ENCODE measurements around the gene FHDC1.

Gene FHDC1

DNA sequence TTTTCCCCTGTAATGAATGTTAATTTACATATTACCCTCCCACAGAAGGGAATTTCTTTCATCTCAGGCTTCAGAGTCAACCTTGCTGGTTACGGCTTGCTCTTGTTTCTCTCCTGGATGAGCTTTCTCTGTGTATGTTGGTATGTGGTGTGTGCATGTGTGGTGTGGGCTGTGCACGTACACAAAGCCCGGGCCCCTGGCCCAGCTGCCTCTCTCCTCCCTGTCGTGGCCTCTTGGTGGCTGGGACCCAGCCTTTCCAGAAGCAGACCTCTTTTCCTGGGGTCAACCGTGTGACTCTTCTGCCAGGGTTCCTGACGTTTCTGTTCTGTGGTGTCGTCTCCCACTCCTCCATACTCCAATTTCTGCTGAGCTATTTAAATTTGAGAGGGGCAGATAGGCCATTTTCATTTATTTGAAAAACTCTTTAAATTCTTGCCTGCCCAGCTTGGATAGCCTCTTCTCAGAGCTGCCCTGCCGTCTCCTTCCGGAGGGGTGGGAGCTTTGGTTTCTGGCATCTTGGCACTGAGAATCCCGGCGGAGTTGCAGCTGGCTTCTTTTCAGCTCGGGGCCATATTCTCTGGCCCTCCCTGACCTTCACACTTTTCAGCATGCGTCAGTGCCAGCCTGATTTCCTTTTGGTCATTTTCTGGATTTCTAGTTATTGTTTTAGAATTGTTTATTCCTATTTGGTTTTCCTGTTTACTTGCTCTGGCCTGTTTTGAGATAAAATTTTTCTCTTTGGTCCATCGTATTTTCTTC, 25.1 kb downstream of the FHDC1 start:
- no peak overlapping the region for H3K4me3 ChIP-seq (ENCODE audit: low read depth, low read length)
- no peak for TF ChIP-seq CTCF (IDR thresholded peaks at IDR 0.05; ENCODE audit: low read depth, low read length)
- in situ Hi-C loops (cut with HindIII; ENCODE audit: low sequenced_read_pairs), result no loop called here
- no peak for DNase-seq (ENCODE audit: low read depth, low spot score)

DNA sequence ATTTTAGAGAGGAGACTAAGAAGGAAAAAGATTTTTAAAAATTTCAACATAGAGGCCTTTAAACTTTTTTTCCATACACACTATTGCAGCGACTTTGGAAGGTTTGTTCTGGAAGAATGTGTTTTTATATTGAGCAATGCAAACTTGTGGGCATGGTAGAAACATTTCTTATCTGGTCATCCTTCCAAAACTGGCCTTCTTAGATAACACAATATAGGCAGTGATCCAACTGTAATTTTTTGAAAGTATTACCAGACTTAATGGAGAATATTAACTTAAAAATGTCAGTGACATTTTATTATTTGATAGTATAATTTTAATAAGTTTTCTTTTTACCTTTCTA, 25.6 kb downstream of the FHDC1 start:
- in situ Hi-C loops (cut with HindIII; ENCODE audit: low sequenced_read_pairs), result no loop called here
- no peak for DNase-seq (ENCODE audit: low read depth, low spot score)
- TF ChIP-seq CTCF (IDR thresholded peaks at IDR 0.05; ENCODE audit: low read depth, low read length), result no peak

GRCh38 chr4:152962150-152962549, 26.0 kb downstream of the FHDC1 start:
- in situ Hi-C loops (cut with HindIII; ENCODE audit: low sequenced_read_pairs), result no loop called here
- no peak overlapping the region for H3K4me3 ChIP-seq (ENCODE audit: low read depth, low read length)
- DNase-seq (ENCODE audit: low read depth, low spot score), result no peak
- TF ChIP-seq CTCF (IDR thresholded peaks at IDR 0.05; ENCODE audit: low read depth, low read length), result no peak

More for the DNA sequence above, 25.6 kb downstream of the FHDC1 start:
- no peak overlapping the region for H3K4me3 ChIP-seq (ENCODE audit: low read depth, low read length)

DNA sequence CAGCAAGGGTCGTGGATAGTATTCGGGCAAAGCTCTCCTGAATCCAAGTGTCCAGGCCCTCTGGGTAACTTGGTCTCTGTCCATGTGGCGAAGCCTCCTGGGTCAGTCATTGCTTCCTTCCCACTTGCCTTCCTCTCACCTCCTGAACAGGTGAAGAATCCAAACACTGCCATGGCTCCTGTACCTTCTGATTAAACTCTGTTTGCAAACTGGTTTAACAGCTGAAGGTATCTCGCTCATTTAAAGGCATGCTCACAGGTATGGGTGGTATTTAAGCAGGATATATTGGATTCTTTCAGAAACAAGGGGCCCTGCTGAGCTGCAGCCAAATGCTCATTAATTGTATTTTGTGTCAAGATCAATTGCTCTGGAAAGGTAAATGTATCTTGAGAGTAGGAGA, 28.2 kb downstream of the FHDC1 start:
- H3K4me3 ChIP-seq (ENCODE audit: low read depth, low read length), result no peak overlapping the region
- DNase-seq (ENCODE audit: low read depth, low spot score), result no peak
- TF ChIP-seq CTCF (IDR thresholded peaks at IDR 0.05; ENCODE audit: low read depth, low read length), result no peak
- in situ Hi-C loops (cut with HindIII; ENCODE audit: low sequenced_read_pairs), result no loop called here

- TF ChIP-seq CTCF (IDR thresholded peaks at IDR 0.05; ENCODE audit: low read depth, low read length), result no peak
- in situ Hi-C loops (cut with HindIII; ENCODE audit: low sequenced_read_pairs), result no loop called here
- no peak for DNase-seq (ENCODE audit: low read depth, low spot score)
- H3K4me3 ChIP-seq (ENCODE audit: low read depth, low read length), result no peak overlapping the region
Observed at GRCh38 chr4:152965611-152966010, 29.5 kb downstream of the FHDC1 start.

- no peak overlapping the region for H3K4me3 ChIP-seq (ENCODE audit: low read depth, low read length)
- in situ Hi-C loops (cut with HindIII; ENCODE audit: low sequenced_read_pairs), result no loop called here
- no peak for DNase-seq (ENCODE audit: low read depth, low spot score)
- no peak for TF ChIP-seq CTCF (IDR thresholded peaks at IDR 0.05; ENCODE audit: low read depth, low read length)
Observed at GRCh38 chr4:152967907-152968306, 31.8 kb downstream of the FHDC1 start.

Data from astrocyte of the spinal cord (primary cell).